ENCODE results near the gene GON4L.
"Not testable (repeated sequence)": the region's sequence is repeated elsewhere in the genome, so short reads cannot be mapped to it uniquely, and the experiment has no call there.

- TF ChIP-seq, protein P1, sequence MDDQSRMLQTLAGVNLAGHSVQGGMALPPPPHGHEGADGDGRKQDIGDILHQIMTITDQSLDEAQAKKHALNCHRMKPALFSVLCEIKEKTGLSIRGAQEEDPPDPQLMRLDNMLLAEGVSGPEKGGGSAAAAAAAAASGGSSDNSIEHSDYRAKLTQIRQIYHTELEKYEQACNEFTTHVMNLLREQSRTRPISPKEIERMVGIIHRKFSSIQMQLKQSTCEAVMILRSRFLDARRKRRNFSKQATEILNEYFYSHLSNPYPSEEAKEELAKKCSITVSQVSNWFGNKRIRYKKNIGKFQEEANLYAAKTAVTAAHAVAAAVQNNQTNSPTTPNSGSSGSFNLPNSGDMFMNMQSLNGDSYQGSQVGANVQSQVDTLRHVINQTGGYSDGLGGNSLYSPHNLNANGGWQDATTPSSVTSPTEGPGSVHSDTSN (CRISPR knock-in tag; IDR thresholded peaks at IDR 0.05): not testable (repeated sequence)
- TF ChIP-seq, protein P2, sequence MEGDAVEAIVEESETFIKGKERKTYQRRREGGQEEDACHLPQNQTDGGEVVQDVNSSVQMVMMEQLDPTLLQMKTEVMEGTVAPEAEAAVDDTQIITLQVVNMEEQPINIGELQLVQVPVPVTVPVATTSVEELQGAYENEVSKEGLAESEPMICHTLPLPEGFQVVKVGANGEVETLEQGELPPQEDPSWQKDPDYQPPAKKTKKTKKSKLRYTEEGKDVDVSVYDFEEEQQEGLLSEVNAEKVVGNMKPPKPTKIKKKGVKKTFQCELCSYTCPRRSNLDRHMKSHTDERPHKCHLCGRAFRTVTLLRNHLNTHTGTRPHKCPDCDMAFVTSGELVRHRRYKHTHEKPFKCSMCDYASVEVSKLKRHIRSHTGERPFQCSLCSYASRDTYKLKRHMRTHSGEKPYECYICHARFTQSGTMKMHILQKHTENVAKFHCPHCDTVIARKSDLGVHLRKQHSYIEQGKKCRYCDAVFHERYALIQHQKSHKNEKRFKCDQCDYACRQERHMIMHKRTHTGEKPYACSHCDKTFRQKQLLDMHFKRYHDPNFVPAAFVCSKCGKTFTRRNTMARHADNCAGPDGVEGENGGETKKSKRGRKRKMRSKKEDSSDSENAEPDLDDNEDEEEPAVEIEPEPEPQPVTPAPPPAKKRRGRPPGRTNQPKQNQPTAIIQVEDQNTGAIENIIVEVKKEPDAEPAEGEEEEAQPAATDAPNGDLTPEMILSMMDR (tag by site-specific recombination; IDR thresholded peaks at IDR 0.05): not testable (repeated sequence)
- TF ChIP-seq, protein P3, sequence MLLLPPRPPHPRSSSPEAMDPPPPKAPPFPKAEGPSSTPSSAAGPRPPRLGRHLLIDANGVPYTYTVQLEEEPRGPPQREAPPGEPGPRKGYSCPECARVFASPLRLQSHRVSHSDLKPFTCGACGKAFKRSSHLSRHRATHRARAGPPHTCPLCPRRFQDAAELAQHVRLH (tag by site-specific recombination; IDR thresholded peaks at IDR 0.05): not testable (repeated sequence)
- not testable (repeated sequence) for TF ChIP-seq PRDM1 (tag by site-specific recombination; IDR thresholded peaks at IDR 0.05); TSHZ1 (tag by site-specific recombination; IDR thresholded peaks at IDR 0.05; ENCODE audit: borderline replicate concordance); ZNF776 (tag by site-specific recombination; IDR thresholded peaks at IDR 0.05; ENCODE audit: borderline replicate concordance); ZBTB11 (tag by site-specific recombination; conservative IDR thresholded peaks at IDR 0.05; ENCODE audit: low read depth); ZNF707 (tag by site-specific recombination; IDR thresholded peaks at IDR 0.05); ZNF146 (tag by site-specific recombination; IDR thresholded peaks at IDR 0.05); ZNF2 (tag by site-specific recombination; IDR thresholded peaks at IDR 0.05); MZF1 (tag by site-specific recombination; IDR thresholded peaks at IDR 0.05; ENCODE audit: borderline replicate concordance); ZNF426 (tag by site-specific recombination; IDR thresholded peaks at IDR 0.05); YY1 (tag by site-specific recombination; IDR thresholded peaks at IDR 0.05)
- TF ChIP-seq, protein P4, sequence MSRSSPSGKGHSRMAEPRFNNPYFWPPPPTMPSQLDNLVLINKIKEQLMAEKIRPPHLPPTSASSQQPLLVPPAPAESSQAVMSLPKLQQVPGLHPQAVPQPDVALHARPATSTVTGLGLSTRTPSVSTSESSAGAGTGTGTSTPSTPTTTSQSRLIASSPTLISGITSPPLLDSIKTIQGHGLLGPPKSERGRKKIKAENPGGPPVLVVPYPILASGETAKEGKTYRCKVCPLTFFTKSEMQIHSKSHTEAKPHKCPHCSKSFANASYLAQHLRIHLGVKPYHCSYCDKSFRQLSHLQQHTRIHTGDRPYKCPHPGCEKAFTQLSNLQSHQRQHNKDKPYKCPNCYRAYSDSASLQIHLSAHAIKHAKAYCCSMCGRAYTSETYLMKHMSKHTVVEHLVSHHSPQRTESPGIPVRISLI (tag by site-specific recombination; IDR thresholded peaks at IDR 0.05): not testable (repeated sequence)
These were observed 108.9 kb downstream of the GON4L start for GRCh38 chr1:155748141-155748540.

Measured in HEK293 (cell line).